ENCODE data around the gene PRR16.

PRR16 gene

DNA sequence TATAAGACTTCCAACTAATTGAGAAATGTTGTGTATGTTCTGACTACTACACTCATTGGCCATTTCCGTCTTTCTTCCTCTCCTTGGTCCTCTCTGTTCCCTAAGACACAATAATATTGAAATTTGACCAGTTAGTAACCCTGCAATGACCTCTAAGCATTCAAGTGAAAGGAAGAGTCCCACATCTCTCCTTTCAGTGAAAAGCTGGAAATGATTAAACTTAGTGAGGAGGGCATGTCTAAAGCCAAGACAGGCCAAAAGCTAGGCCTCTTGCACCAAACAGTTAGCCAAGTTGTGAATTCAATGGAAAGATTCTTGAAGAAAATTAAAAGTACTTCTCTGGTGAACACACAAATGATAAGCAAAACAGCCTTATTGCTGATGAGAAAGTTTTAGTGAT lies 122.5 kb downstream of the PRR16 start:
- no peak for DNase-seq

GRCh38 chr5:120591911-120592310 lies 127.8 kb downstream of the PRR16 start:
- no peak for DNase-seq

DNA sequence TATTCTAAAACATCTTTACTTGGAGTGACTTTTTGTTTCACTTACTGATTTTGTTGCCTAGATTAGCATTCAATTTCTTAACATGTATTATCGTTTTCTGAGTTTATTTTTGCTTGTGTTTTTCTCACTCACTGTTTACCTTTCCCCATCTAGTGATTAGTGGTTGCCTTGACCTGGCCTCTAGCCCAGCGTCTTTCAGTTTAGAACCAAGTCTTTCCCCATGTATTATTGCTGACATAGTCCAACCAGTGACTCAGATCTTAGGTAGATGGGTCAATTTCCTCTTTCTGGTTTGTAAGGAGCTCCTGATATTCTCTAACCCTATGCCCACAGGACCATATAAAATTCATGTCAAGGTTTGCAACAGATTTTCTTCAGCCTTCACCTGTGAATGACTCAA lies 135.5 kb downstream of the PRR16 start:
- DNase-seq, result no peak

- no peak for DNase-seq
Observed at GRCh38 chr5:120600639-120601038, 136.5 kb downstream of the PRR16 start.

DNA sequence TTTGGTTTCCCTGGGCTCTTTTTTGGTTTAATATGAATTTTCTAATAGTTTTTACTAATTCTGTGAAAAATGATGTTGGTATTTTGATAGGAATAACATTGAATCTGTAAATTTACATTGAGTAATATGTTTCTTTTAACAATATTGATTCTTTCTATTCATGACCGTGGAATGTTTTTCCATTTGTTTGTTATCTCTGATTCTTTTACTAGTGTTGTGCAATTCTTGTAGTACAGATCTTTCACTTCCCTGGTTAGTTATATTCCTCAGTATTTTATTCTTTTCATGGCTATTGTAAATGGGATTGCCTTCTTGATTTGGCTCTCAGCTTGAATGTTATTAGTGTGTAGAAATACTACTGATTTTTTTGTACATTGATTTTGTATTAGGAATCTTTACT lies 137.9 kb downstream of the PRR16 start:
- no peak for DNase-seq

GRCh38 chr5:120604884-120605283 lies 140.8 kb downstream of the PRR16 start:
- peak; percentile 11 for DNase-seq

GRCh38 chr5:120605325-120606079 lies 141.4 kb downstream of the PRR16 start:
- no peak for DNase-seq

- no peak for DNase-seq
Observed at GRCh38 chr5:120609570-120609969, 145.5 kb downstream of the PRR16 start.

DNA sequence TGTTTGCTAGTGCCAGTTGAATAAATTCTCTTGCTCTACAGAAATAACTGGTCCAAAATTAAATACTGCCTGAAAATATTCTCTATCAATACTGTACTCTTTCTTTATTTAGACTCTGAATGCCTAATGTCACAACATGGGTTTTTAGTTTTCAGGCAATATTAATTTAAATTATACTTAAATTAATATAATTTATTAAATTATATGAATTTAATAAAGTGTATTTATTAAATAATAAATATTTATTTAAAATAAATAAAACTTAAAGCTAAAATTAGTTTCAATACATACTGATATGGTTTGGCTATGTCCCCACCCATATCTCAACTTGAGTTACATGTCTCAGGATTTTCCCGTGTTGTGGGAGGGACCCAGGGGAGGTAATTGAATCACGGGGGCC lies 146.0 kb downstream of the PRR16 start:
- no peak for DNase-seq

- no peak for DNase-seq
Observed at GRCh38 chr5:120613729-120614128, 149.6 kb downstream of the PRR16 start.

GRCh38 chr5:120614531-120615180 lies 150.6 kb downstream of the PRR16 start:
- no peak for DNase-seq

DNA sequence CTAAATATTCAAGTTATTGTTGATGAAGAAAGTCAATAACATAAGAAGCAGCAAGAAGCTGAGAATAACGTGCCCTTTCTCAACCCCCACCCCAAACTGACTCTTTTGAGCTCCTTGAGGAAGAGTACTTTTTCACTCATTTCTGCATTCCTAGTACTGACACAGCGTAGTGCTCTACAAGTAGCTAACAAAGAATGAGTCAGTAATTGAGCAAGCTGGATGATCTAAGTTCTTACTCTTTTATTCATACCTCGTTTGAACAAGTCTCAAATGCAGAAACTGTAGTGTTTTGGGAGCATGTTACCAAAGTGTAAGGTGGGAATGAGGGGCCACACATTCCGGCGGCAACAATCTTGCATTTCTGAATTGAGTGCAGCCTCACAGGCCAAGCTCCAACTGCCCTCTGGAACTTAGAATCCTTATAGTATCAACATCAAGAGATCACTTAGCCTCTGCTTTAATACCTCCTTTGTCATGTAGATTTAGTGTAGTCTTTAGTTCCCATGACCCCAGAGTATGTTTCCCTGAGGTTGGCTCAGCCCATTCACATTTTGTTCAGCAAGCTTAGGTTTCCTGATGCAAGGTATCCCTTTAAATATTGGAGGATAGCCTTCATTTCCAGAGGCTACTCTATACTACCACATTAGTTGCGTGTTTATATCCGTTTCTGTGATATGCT lies 152.0 kb downstream of the PRR16 start:
- DNase-seq, result no peak

DNA sequence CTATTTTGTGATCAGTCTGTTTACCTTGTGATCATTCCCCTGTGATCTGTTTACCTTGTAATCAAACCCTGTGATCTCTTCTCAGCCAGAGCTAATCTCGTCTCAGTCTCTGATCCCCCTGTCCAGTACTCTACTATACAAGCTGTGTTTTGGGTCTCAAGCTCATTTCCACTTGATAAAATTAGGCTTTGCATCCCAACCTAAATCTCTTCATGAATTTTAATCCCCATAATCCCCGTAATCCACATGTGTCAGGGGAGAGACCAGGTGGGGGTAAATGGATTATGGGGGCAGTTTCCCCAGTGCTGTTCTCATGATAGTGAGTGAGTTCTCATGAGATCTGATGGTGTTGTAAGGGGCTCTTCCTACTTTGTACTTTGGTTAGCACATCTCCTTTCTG lies 157.2 kb downstream of the PRR16 start:
- DNase-seq, result no peak

DNA sequence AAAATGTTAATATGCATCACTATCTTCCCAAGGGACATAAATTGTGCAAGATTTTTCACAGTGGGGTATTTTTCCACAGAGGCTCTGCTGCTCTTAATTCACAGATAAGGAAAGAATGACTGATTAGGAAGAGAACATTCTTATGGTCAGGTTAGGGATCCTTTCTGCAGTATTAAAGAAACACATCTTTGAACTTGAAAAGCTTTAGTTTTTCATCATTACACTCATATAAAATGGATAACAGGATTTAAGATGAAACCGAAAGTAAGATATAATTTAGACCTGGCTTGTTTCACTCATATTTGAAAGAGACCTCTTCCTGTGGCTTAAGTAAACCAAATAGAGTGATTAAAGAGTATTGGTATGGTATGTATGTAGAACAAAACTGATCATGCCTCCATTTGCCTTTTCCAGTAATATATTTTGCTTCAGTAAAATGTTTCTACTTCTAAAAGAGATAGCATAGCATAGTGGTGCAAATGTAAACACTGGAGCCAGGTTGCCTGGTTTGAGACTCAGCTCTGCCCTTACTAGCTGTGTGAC lies 160.0 kb downstream of the PRR16 start:
- DNase-seq, result no peak

DNA sequence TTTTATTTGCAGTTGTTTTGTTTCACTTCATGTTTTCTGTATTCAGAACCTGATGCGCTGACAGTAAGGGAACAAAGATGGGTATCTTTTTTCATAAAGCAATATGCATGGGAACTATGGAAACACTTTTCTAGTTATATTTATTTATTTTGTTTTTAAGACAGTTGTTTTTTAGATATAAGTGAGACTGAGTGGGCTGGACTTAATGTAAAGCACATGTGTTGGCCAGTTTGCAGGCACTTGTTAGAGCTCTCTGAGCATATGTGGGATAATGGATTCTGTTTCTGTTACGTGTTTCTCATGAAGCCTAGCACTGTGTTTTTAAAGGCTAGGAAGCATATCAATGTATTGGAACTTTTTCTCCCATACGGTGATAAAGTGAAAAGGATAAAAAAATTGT lies 164.1 kb downstream of the PRR16 start:
- no peak for DNase-seq

- no peak for DNase-seq
Observed at GRCh38 chr5:120630550-120630949, 166.4 kb downstream of the PRR16 start.

DNA sequence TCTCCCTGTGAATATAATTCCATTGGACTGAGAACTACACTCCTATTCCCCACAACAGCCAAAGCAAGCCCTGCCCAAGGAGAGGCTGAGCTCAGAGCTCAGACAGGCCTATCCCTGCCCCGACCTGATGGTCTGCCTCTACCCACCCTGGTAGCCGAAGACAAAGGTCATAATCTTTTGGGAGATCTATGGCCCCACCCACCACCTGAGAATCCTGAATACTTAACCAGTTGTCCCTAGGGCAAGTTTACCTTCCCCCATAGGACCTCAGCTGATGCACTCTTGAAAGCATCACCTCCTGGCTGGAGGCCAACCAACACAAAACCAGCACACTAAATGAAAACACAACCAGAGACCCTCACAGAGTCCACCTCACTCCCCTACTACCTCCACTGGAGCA lies 167.5 kb downstream of the PRR16 start:
- no peak for DNase-seq

DNA sequence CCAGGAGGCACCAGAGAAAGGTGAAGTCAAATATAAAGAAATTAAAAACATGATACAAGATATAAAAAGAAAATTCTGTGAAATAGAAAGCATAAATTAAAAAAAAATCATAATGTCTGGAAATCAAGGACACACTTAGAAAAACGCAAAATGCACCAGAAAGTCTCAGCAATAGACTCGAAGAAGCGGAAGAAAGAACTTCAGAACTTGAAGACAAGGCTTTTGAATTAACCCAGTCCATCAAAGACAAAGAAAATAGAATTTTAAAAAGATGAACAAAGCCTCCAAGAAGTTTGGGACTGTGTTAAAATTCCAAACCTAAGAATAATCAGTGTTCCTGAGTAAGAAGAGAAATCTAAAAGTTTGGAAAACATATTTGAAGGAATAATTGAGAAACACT lies 168.3 kb downstream of the PRR16 start:
- no peak for DNase-seq

- DNase-seq, result no peak
Observed at GRCh38 chr5:120638449-120638848, 174.3 kb downstream of the PRR16 start.

DNA sequence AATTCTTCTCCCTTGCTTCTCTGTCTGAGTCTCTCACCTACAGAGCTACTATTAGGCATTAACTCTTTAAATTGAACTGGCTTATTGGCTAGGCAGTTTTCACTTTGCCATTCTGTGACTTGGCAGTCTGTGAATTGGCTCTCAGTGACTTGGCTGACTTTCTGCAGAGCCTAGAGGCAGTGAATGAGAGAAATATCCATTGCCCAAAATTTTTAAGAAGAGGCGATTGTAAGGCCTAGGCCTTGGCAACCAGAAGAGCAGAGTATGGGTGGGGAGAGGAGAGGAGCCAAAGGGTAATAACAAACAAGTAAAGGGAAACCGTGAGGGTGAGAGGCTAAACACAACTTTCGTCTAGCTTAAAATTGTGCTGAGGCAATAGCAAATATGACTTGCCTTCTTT lies 176.7 kb downstream of the PRR16 start:
- DNase-seq, result no peak

DNA sequence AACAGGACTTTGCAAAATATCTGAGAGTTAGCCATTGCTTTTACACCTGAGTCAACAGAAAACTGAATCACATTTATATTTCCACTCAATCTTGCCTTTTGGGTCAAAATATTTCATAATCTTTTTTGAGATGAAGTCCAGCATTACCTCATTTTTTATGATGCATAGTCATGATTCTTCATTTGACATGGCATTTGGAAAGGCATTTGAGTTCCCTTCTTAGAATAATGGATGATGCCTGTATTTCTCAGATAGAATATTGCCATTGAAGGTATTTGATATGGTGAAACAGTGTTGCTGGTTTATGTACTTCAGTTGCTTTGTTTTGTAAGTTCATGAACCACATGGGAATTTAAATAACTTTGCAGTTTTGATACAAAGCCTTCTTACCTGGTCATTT lies 180.4 kb downstream of the PRR16 start:
- DNase-seq, result no peak

GRCh38 chr5:120655828-120656435 lies 191.8 kb downstream of the PRR16 start:
- DNase-seq, result no peak

- no peak for DNase-seq
Observed at GRCh38 chr5:120657104-120657503, 193.0 kb downstream of the PRR16 start.

- DNase-seq, result no peak
Observed at GRCh38 chr5:120677481-120677880, 213.4 kb downstream of the PRR16 start.
